Stimulated activated CD8-positive, alpha-beta memory T cell treated with anti-CD3 and anti-CD28 coated beads, Interleukin-15, amount 100 ng/mL, for 1 hour (primary cell): ENCODE results near the gene LAMTOR5.

Experiments used
- DNase-seq: peaks from one replicate; pipeline ENCODE4 v3.0.0-alpha.2; 2020; ENCODE audit warnings: low read depth

Gene LAMTOR5

GRCh38 chr1:110387048-110387754 is 20.3 kb downstream of the LAMTOR5 start:
- DNase-seq, result no peak

- no peak for DNase-seq
Observed at GRCh38 chr1:110385369-110385768, 22.1 kb downstream of the LAMTOR5 start.

- no peak for DNase-seq
Observed at GRCh38 chr1:110384581-110385321, 22.7 kb downstream of the LAMTOR5 start.

GRCh38 chr1:110383251-110383990 is 24.1 kb downstream of the LAMTOR5 start:
- DNase-seq, result no peak

GRCh38 chr1:110380672-110381283 is 26.7 kb downstream of the LAMTOR5 start:
- DNase-seq, result no peak

- no peak for DNase-seq
Observed at GRCh38 chr1:110375490-110375889, 32.0 kb downstream of the LAMTOR5 start.

GRCh38 chr1:110370827-110371226 is 36.7 kb downstream of the LAMTOR5 start:
- no peak for DNase-seq

GRCh38 chr1:110364221-110364620 is 43.3 kb downstream of the LAMTOR5 start:
- no peak for DNase-seq

- no peak for DNase-seq
Observed at GRCh38 chr1:110361856-110362255, 45.6 kb downstream of the LAMTOR5 start.

GRCh38 chr1:110360431-110360830 is 47.1 kb downstream of the LAMTOR5 start:
- no peak for DNase-seq

GRCh38 chr1:110356379-110356778 is 51.1 kb downstream of the LAMTOR5 start:
- no peak for DNase-seq

GRCh38 chr1:110355321-110355720 is 52.2 kb downstream of the LAMTOR5 start:
- DNase-seq, result no peak
